Prostate gland (tissue), 2 donors: ENCODE results near the gene POMGNT1.

Experiments used
- POLR2A ChIP-seq: fragments of 450-650 bp; IDR thresholded peaks from one replicate; pipeline ENCODE4 v1.6.1; 2016; ENCODE audit warnings: antibody characterized with exemption, mild to moderate bottlenecking
- TF ChIP-seq, protein P1 (sequence below), 4 experiments: fragments of 200-600 bp in 2 of 4; fragments of 450-650 bp in 2 of 4; sonication (generic) in 2 of 4; IDR thresholded peaks; 1 replicate in 3 of 4; 2 replicates in 1 of 4; pipeline ENCODE4 v1.5.1; 2016 to 2019; ENCODE audit warnings: antibody characterized with exemption in 4 of 4, mild to moderate bottlenecking in 2 of 4, moderate library complexity in 2 of 4

- TF ChIP-seq, protein P1, sequence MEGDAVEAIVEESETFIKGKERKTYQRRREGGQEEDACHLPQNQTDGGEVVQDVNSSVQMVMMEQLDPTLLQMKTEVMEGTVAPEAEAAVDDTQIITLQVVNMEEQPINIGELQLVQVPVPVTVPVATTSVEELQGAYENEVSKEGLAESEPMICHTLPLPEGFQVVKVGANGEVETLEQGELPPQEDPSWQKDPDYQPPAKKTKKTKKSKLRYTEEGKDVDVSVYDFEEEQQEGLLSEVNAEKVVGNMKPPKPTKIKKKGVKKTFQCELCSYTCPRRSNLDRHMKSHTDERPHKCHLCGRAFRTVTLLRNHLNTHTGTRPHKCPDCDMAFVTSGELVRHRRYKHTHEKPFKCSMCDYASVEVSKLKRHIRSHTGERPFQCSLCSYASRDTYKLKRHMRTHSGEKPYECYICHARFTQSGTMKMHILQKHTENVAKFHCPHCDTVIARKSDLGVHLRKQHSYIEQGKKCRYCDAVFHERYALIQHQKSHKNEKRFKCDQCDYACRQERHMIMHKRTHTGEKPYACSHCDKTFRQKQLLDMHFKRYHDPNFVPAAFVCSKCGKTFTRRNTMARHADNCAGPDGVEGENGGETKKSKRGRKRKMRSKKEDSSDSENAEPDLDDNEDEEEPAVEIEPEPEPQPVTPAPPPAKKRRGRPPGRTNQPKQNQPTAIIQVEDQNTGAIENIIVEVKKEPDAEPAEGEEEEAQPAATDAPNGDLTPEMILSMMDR (IDR thresholded peaks at IDR 0.05) = no peak
- TF ChIP-seq POLR2A = peak; percentile 34
Observed at GRCh38 chr1:46181343-46182260, 16.6 kb downstream of the POMGNT1 start.
